IMR-90 (cell line): ENCODE results near the gene EGFL7. TPM values are rescaled to one million over a fixed set of nuclear protein-coding genes. Genes with fewer than 3 reads are reported as not detected.
A peak's percentile ranks its signal among the peaks of the same experiment; 100 is the strongest.

Experiments used
- ATAC-seq: fragments of 200-7000 bp; cut with Tn5 transposase; 2 replicates; pipeline ENCODE4 v1.9.1; 2020; ENCODE audit warnings: low read depth, mild to moderate bottlenecking, moderate library complexity
- BruUV-seq: library from RNA; stranded (reverse); fragments of 400-500 nt; replicated peaks from 2 replicates; lab custom pipeline; 2021; lab: Mats Ljungman, UMichigan
- CTCF ChIA-PET: fragments of 300-600 bp; formaldehyde crosslinking; extraction: SDS; loops from one replicate; lab custom pipeline; 2021; ENCODE audit warnings: antibody characterized with exemption; lab: Yijun Ruan, JAX
- POLR2A ChIA-PET: fragments of 300-600 bp; sonication (Branson Sonifier 250); formaldehyde crosslinking; loops from one replicate; lab custom pipeline; 2022; ENCODE audit warnings: antibody characterized with exemption; ENCODE audit not compliant: unreplicated experiment; lab: Charles Lee
- DNase-seq: peaks from one replicate; pipeline ENCODE4 v3.0.0; 2013
- H2AFZ ChIP-seq: replicated peaks from 2 replicates; pipeline ENCODE3; 2013; ENCODE audit warnings: low read length, mild to moderate bottlenecking; ENCODE audit not compliant: poor library complexity
- H2AK5ac ChIP-seq: 2 replicates; pipeline ENCODE4 v1.6.1; 2013; ENCODE audit warnings: low read depth, low read length, inconsistent platforms
- H2AK9ac ChIP-seq: replicated peaks from 2 replicates; pipeline ENCODE3; 2013; ENCODE audit warnings: mild to moderate bottlenecking, low read depth, low read length, moderate library complexity; ENCODE audit not compliant: poor library complexity
- H2BK120ac ChIP-seq: 2 replicates; pipeline ENCODE4 v1.6.1; 2013; ENCODE audit warnings: low read depth, low read length, inconsistent platforms
- H2BK15ac ChIP-seq: 3 replicates; pipeline ENCODE4 v1.6.1; 2013; ENCODE audit warnings: low read depth, low read length, inconsistent platforms
- H2BK20ac ChIP-seq: 2 replicates; pipeline ENCODE4 v1.6.1; 2013; ENCODE audit warnings: low read depth, mild to moderate bottlenecking, inconsistent platforms, low read length, moderate library complexity
- H2BK5ac ChIP-seq: 2 replicates; pipeline ENCODE4 v1.6.1; 2013; ENCODE audit warnings: mild to moderate bottlenecking, low read depth, low read length, inconsistent platforms; ENCODE audit not compliant: poor library complexity, severe bottlenecking
- H3K14ac ChIP-seq: replicated peaks from 2 replicates; pipeline ENCODE4 v1.6.1; 2013; ENCODE audit warnings: low read depth, low read length, inconsistent platforms
- H3K18ac ChIP-seq: 2 replicates; pipeline ENCODE4 v1.6.1; 2013; ENCODE audit warnings: low read depth, low read length, control low read depth
- H3K23ac ChIP-seq: 2 replicates; pipeline ENCODE4 v1.6.1; 2013; ENCODE audit warnings: low read depth, low read length, inconsistent platforms
- H3K27ac ChIP-seq: 2 replicates; pipeline ENCODE4 v1.5.1; 2013; ENCODE audit warnings: mild to moderate bottlenecking, control low read depth, low read length; ENCODE audit not compliant: insufficient read depth
- H3K27me3 ChIP-seq: 2 replicates; pipeline ENCODE4 v1.6.1; 2013; ENCODE audit warnings: low read length; ENCODE audit not compliant: control insufficient read depth, insufficient read depth
- H3K36me3 ChIP-seq: 2 replicates; pipeline ENCODE4 v1.6.1; 2013; ENCODE audit warnings: low read length, mixed read lengths; ENCODE audit not compliant: control insufficient read depth, insufficient read depth
- H3K4ac ChIP-seq: 2 replicates; pipeline ENCODE4 v1.6.1; 2013; ENCODE audit warnings: low read depth, low read length, inconsistent platforms
- H3K4me1 ChIP-seq: 2 replicates; pipeline ENCODE4 v1.6.1; 2013; ENCODE audit warnings: low read length, mixed read lengths; ENCODE audit not compliant: control insufficient read depth, insufficient read depth
- H3K4me2 ChIP-seq: 2 replicates; pipeline ENCODE4 v1.6.1; 2013; ENCODE audit warnings: low read depth, mild to moderate bottlenecking, control low read depth, low read length, moderate library complexity
- H3K4me3 ChIP-seq: 2 replicates; pipeline ENCODE4 v1.5.1; 2013; ENCODE audit warnings: low read depth, mild to moderate bottlenecking, control low read depth, low read length, moderate library complexity; ENCODE audit not compliant: insufficient read depth
- H3K56ac ChIP-seq: 2 replicates; pipeline ENCODE4 v1.6.1; 2013; ENCODE audit warnings: low read length, inconsistent platforms; ENCODE audit not compliant: insufficient read depth; ENCODE audit errors: extremely low read depth
- H3K79me1 ChIP-seq, 2 experiments: 2 replicates each; pipeline ENCODE4 v1.6.1; 2013; ENCODE audit warnings: low read length in 2 of 2, inconsistent platforms in 1 of 2, low read depth in 1 of 2
- H3K9ac ChIP-seq: 2 replicates; pipeline ENCODE4 v1.6.1; 2013; ENCODE audit warnings: low read depth, low read length, control low read depth
- H3K9me1 ChIP-seq: 2 replicates; pipeline ENCODE4 v1.6.1; 2013; ENCODE audit warnings: low read length, inconsistent platforms; ENCODE audit not compliant: insufficient read depth
- H3K9me3 ChIP-seq: 2 replicates; pipeline ENCODE4 v1.6.1; 2013; ENCODE audit warnings: low read length; ENCODE audit not compliant: control insufficient read depth, insufficient read depth
- H4K20me1 ChIP-seq: 2 replicates; pipeline ENCODE4 v1.6.1; 2013; ENCODE audit warnings: low read length, inconsistent platforms; ENCODE audit not compliant: insufficient read depth
- H4K5ac ChIP-seq: 2 replicates; pipeline ENCODE4 v1.6.1; 2013; ENCODE audit warnings: mild to moderate bottlenecking, low read depth, low read length, control low read depth
- H4K8ac ChIP-seq, 2 experiments: 2 replicates each; pipeline ENCODE4 v1.6.1; 2013; ENCODE audit warnings: low read depth in 2 of 2, low read length in 2 of 2, control low read depth in 1 of 2, inconsistent platforms in 1 of 2
- H4K91ac ChIP-seq: 2 replicates; pipeline ENCODE4 v1.6.1; 2013; ENCODE audit warnings: low read depth, low read length, inconsistent platforms; ENCODE audit not compliant: insufficient read depth
- BHLHE40 ChIP-seq: fragments of 150-350 bp; IDR thresholded peaks from 2 replicates; pipeline ENCODE4 v1.6.1; 2016; ENCODE audit warnings: mild to moderate bottlenecking, low read depth, low read length
- CEBPB ChIP-seq: IDR thresholded peaks from 2 replicates; pipeline ENCODE4 v1.6.1; 2012; ENCODE audit warnings: low read depth, low read length, improper control_type of control experiment
- FOS ChIP-seq: fragments of 150-350 bp; IDR thresholded peaks from 2 replicates; pipeline ENCODE4 v1.6.1; 2016; ENCODE audit warnings: low read depth, low read length
- MAFK ChIP-seq: IDR thresholded peaks from 2 replicates; pipeline ENCODE4 v1.6.1; 2012; ENCODE audit warnings: low read depth, low read length, improper control_type of control experiment
- MAZ ChIP-seq: IDR thresholded peaks from 2 replicates; pipeline ENCODE4 v1.6.1; 2012; ENCODE audit warnings: low read depth, mild to moderate bottlenecking, low read length, improper control_type of control experiment, moderate library complexity, borderline replicate concordance
- MXI1 ChIP-seq: IDR thresholded peaks from 2 replicates; pipeline ENCODE4 v1.6.1; 2012; ENCODE audit warnings: low read depth, mild to moderate bottlenecking, low read length, moderate library complexity, borderline replicate concordance
- POLR2A ChIP-seq: IDR thresholded peaks from 2 replicates; pipeline ENCODE4 v1.6.1; 2012; ENCODE audit warnings: mild to moderate bottlenecking, low read depth, low read length
- RAD21 ChIP-seq: IDR thresholded peaks from 2 replicates; pipeline ENCODE4 v1.6.1; 2012; ENCODE audit warnings: low read length, improper control_type of control experiment
- RCOR1 ChIP-seq: IDR thresholded peaks from 2 replicates; pipeline ENCODE4 v1.6.1; 2012; ENCODE audit warnings: mild to moderate bottlenecking, low read length, improper control_type of control experiment; ENCODE audit not compliant: insufficient replicate concordance
- RFX5 ChIP-seq: IDR thresholded peaks from 2 replicates; pipeline ENCODE4 v1.8.0; 2012; ENCODE audit warnings: low read depth, mild to moderate bottlenecking, low read length, moderate library complexity
- SMC3 ChIP-seq: fragments of 150-350 bp; IDR thresholded peaks from 2 replicates; pipeline ENCODE4 v1.6.1; 2016; ENCODE audit warnings: low read depth, mild to moderate bottlenecking, antibody characterized with exemption, low read length, moderate library complexity
- USF2 ChIP-seq: fragments of 150-350 bp; IDR thresholded peaks from 2 replicates; pipeline ENCODE4 v1.6.1; 2017; ENCODE audit warnings: mild to moderate bottlenecking, antibody characterized with exemption, low read length, low read depth
- WGBS, 2 experiments: methylation state at CpG; one replicate each; pipeline versions ENCODE4 v1.1.5 to v1.1.7; 2013; ENCODE audit warnings: missing lambda C conversion rate in 2 of 2; ENCODE audit not compliant: insufficient read length in 1 of 2; ENCODE audit errors: extremely low coverage in 2 of 2; 5-methylcytosine and 5-hydroxymethylcytosine counted together
- dilution Hi-C: fragments of 300-500 bp; cut with HindIII; formaldehyde crosslinking; loops from one replicate; pipeline ENCODE4 v1.14.3; 2018; ENCODE audit warnings: low sequenced_read_pairs; ENCODE audit not compliant: unreplicated experiment
- in situ Hi-C: fragments of 300-500 bp; cut with MboI; formaldehyde crosslinking; loops from 3 replicates; pipeline ENCODE4 v1.14.3; 2019; ENCODE audit warnings: low sequenced_read_pairs, inconsistent platforms, mixed read lengths
- intact Hi-C: fragments of 100-400 bp; cut with micrococcal nuclease; formaldehyde crosslinking; loops from 2 replicates; pipeline ENCODE4 v1.10.0; 2022
- polyA plus RNA-seq, 3 experiments: library from polyadenylated mRNA; depleted of rRNA; stranded (reverse); fragments of >200 nt; gene quantifications; 2 replicates each; pipeline ENCODE4 v1.2.3, GENCODE V29; 2012; ENCODE audit warnings: low replicate concordance in 1 of 3
- total RNA-seq: library from RNA; depleted of rRNA; stranded (reverse); fragments of >200 nt; gene quantifications from 2 replicates; pipeline ENCODE4 v1.2.3, GENCODE V29; 2012
- TF ChIP-seq, protein P1 (sequence below): fragments of 150-350 bp; IDR thresholded peaks from 2 replicates; pipeline ENCODE4 v1.6.1; 2016; ENCODE audit warnings: low read depth, mild to moderate bottlenecking, low read length, moderate library complexity, borderline replicate concordance
- TF ChIP-seq, protein P2 (sequence below): conservative IDR thresholded peaks from 2 replicates; pipeline ENCODE4 v1.5.1; 2012; ENCODE audit warnings: mild to moderate bottlenecking, low read depth, low read length, improper control_type of control experiment

Gene EGFL7
- total and polyA plus RNA-seq, 2 of the 4 experiments (the other 2 are of a cell fraction), result 2.2 to 10.4 TPM

- ATAC-seq, result no peak
- H2BK5ac ChIP-seq, result no peak overlapping the region
- no peak overlapping the region for H3K9ac ChIP-seq
- H3K4me2 ChIP-seq, result no peak overlapping the region
- no peaks in the 10 kb centered on the region; the same call in 1 of the 2 replicates for H3K27me3 ChIP-seq
- ChIA-PET CTCF (interaction anchor here (0.6 to 2.2 kb wide), 4 partner anchors 126 to 378 kb away, joined by 3 to 16 read pairs (median 4); no protein-coding TSS in a partner anchor), POLR2A (no interaction called here)
- no peak overlapping the region for H3K4me3 ChIP-seq
- H3K27ac ChIP-seq, result no peak overlapping the region
- no peak overlapping the region for H2BK15ac ChIP-seq
- no peak overlapping the region for H2BK120ac ChIP-seq
- H3K4ac ChIP-seq, result peak overlapping the region; percentile 27; the same call in 1 of the 2 replicates
- in situ Hi-C loops (no loop called here), dilution Hi-C loops (no loop called here), intact Hi-C loops (loop anchor here (2.0 kb wide), 1 partner anchor 80 kb away; no protein-coding TSS in a partner anchor)
- no peak overlapping the region; the same call in 1 of the 2 replicates for H2AK5ac ChIP-seq
- no peaks in the 10 kb centered on the region for H3K9me1 ChIP-seq
- H4K5ac ChIP-seq, result no peak overlapping the region
- H2AK9ac ChIP-seq, result peak overlapping the region; percentile 78
- no peak overlapping the region for H3K56ac ChIP-seq
- H3K9me3 ChIP-seq, result no peaks in the 10 kb centered on the region
- H4K20me1 ChIP-seq, result no peaks in the 10 kb centered on the region
- no peaks in the 10 kb centered on the region for H3K36me3 ChIP-seq
- no peak overlapping the region for H2AFZ ChIP-seq
- H4K8ac ChIP-seq, result no peak overlapping the region
- 88% methylated on average over 14 of the region's 16 CpGs; no CpG with 5 or more reads in 1 of the 2 experiments for WGBS, 2 experiments
- no peak overlapping the region for H3K14ac ChIP-seq
- H3K79me1 ChIP-seq, result no peaks in the 10 kb centered on the region
- no TSS peak for BruUV-seq
- no peak overlapping the region for H3K23ac ChIP-seq
- no peak overlapping the region for H4K91ac ChIP-seq
- peaks cover 12% of the 10 kb centered on the region; the same call in 1 of the 2 replicates for H3K4me1 ChIP-seq
- H3K18ac ChIP-seq, result no peak overlapping the region
- no peak for TF ChIP-seq RAD21
- TF ChIP-seq MXI1, result no peak
- no peak for TF ChIP-seq FOS
- no peak for TF ChIP-seq MAZ
- no peak for TF ChIP-seq RFX5
- TF ChIP-seq, protein P1, sequence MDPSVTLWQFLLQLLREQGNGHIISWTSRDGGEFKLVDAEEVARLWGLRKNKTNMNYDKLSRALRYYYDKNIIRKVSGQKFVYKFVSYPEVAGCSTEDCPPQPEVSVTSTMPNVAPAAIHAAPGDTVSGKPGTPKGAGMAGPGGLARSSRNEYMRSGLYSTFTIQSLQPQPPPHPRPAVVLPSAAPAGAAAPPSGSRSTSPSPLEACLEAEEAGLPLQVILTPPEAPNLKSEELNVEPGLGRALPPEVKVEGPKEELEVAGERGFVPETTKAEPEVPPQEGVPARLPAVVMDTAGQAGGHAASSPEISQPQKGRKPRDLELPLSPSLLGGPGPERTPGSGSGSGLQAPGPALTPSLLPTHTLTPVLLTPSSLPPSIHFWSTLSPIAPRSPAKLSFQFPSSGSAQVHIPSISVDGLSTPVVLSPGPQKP, result no peak
- TF ChIP-seq BHLHE40, result no peak
- no peak for TF ChIP-seq POLR2A
- no peak for TF ChIP-seq SMC3
- TF ChIP-seq CEBPB, result no peak
- no peak for TF ChIP-seq MAFK
- no peak for TF ChIP-seq USF2
- TF ChIP-seq, protein P2, sequence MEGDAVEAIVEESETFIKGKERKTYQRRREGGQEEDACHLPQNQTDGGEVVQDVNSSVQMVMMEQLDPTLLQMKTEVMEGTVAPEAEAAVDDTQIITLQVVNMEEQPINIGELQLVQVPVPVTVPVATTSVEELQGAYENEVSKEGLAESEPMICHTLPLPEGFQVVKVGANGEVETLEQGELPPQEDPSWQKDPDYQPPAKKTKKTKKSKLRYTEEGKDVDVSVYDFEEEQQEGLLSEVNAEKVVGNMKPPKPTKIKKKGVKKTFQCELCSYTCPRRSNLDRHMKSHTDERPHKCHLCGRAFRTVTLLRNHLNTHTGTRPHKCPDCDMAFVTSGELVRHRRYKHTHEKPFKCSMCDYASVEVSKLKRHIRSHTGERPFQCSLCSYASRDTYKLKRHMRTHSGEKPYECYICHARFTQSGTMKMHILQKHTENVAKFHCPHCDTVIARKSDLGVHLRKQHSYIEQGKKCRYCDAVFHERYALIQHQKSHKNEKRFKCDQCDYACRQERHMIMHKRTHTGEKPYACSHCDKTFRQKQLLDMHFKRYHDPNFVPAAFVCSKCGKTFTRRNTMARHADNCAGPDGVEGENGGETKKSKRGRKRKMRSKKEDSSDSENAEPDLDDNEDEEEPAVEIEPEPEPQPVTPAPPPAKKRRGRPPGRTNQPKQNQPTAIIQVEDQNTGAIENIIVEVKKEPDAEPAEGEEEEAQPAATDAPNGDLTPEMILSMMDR, result no peak
- TF ChIP-seq RCOR1, result no peak
- no peak for DNase-seq
- H2BK20ac ChIP-seq, result 0 out of 2 replicates have a peak overlapping the region, but pooled peaks have one; percentile 7
Observed at GRCh38 chr9:136624184-136624951, 38.3 kb upstream of the EGFL7 start.
